ENCODE data around the gene HGD. TPM values are rescaled to one million over a fixed set of nuclear protein-coding genes. Genes with fewer than 3 reads are reported as not detected.

HGD gene
- total RNA-seq (2021; ENCODE audit: unreplicated experiment) (0.59 TPM), Bru-seq, nascent RNA (percentile 37 among the genes with signal in this experiment), BruChase-seq, experiment 1, labeled RNA remaining after a 6-hour chase (percentile 41 among the genes with signal in this experiment), BruChase-seq, experiment 2, labeled RNA remaining after a 2-hour chase (percentile 38 among the genes with signal in this experiment)
- 0.30 and 0.69 TPM in 2 replicates for polyA plus RNA-seq (2012)
- long read RNA-seq = 0 reads

DNA sequence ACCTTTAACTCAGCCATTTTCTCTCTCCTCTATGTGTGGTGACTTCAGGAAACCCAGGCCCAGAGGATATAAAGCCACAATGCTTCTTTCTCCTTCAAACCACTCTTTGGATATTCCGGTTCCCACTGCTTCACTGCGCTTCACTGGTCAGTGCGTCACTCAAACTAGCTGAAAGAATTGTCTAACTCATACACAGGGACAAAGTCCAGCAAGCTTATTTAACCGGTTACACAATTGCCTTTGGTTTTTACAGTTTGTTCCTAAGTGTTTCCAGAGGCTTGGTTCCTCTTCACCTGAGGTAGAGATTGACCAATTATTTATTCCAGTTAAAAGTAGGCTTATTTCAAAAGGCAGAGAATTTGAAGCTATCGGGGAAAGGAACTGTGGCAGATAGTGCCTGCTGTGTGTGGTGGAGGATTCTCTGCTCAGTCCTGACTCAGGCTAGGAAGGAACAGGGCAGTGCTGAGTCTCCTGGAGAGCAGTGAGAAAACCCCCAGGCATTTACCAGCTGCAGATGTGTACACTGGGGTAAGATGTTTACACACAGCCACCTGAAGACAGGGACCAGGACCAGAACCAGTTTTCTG, at the start of gene HGD:
TSS of gene HGD (minus strand) at position 145 of the 587 bp plus-strand sequence. CDS start at position 17, 128 bp downstream.
- no peaks in the 10 kb centered on the region for H3K9me2 ChIP-seq (ENCODE audit: insufficient read depth)
- no peak within 1 kb of the TSS for H3K27ac ChIP-seq (ENCODE audit: low read depth, low read length)
- no peaks in the 10 kb centered on the region for H3K36me3 ChIP-seq (ENCODE audit: control insufficient read depth in 1 of 2, insufficient read depth in 2 of 2, low read length in 2 of 2)
- H3K9ac ChIP-seq (ENCODE audit: low read length) = no peak within 1 kb of the TSS
- intact Hi-C loops (cut with micrococcal nuclease) = no loop called here
- no peak within 1 kb of the TSS for H2AFZ ChIP-seq (ENCODE audit: low read depth, low read length, poor library complexity, severe bottlenecking)
- H3K79me2 ChIP-seq (ENCODE audit: insufficient read depth, low read length) = no peaks in the 10 kb centered on the region
- ChIA-PET CTCF (no interaction called here), RAD21 (ENCODE audit: low non-redundant PET in 1 of 2, low total read pairs in 2 of 2, uncharacterized antibody in 2 of 2, unreplicated experiment in 2 of 2) (no interaction called here), POLR2A (no interaction called here)
- TF ChIP-seq, protein P1, sequence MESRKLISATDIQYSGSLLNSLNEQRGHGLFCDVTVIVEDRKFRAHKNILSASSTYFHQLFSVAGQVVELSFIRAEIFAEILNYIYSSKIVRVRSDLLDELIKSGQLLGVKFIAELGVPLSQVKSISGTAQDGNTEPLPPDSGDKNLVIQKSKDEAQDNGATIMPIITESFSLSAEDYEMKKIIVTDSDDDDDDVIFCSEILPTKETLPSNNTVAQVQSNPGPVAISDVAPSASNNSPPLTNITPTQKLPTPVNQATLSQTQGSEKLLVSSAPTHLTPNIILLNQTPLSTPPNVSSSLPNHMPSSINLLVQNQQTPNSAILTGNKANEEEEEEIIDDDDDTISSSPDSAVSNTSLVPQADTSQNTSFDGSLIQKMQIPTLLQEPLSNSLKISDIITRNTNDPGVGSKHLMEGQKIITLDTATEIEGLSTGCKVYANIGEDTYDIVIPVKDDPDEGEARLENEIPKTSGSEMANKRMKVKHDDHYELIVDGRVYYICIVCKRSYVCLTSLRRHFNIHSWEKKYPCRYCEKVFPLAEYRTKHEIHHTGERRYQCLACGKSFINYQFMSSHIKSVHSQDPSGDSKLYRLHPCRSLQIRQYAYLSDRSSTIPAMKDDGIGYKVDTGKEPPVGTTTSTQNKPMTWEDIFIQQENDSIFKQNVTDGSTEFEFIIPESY (IDR thresholded peaks at IDR 0.05; ENCODE audit: extremely low read depth, insufficient replicate concordance, low read length) = no peak
- no peak for TF ChIP-seq CEBPB (IDR thresholded peaks at IDR 0.05; ENCODE audit: low read depth)
- TF ChIP-seq RAD21 (IDR thresholded peaks at IDR 0.05; ENCODE audit: low read depth) = no peak
- no peak for TF ChIP-seq POLR2A (IDR thresholded peaks at IDR 0.05; ENCODE audit: borderline replicate concordance, extremely low read depth, insufficient read depth, insufficient read length)
- TF ChIP-seq TCF7L2 (IDR thresholded peaks at IDR 0.05; ENCODE audit: borderline replicate concordance, extremely low read depth, insufficient read depth, insufficient read length) = no peak
- no peak for TF ChIP-seq EGR1 (IDR thresholded peaks at IDR 0.05; ENCODE audit: low read depth)
- TF ChIP-seq ELF1 (IDR thresholded peaks at IDR 0.05; ENCODE audit: borderline replicate concordance, low read depth) = no peak
- TF ChIP-seq REST (IDR thresholded peaks at IDR 0.05; ENCODE audit: low read depth) = no peak
- TF ChIP-seq CBX3 (IDR thresholded peaks at IDR 0.05; ENCODE audit: low read depth) = no peak
- H3K4me3 ChIP-seq (replicated peaks in 1 of 2; ENCODE audit: low read depth in 1 of 2, low read length in 2 of 2) = no peak within 1 kb of the TSS
- H3K9me3 ChIP-seq (ENCODE audit: control insufficient read depth in 1 of 2, insufficient read depth in 1 of 2, low read depth in 1 of 2, low read length in 2 of 2) = 0 out of 4 replicates have a peak, but pooled peaks cover 0 to 3% of the 10 kb centered on the region in 2 experiments
- ATAC-seq (no peak), DNase-seq (ENCODE audit: low read depth, low spot score) (no peak)
- no peak within 1 kb of the TSS for H3K4me2 ChIP-seq (ENCODE audit: low read length)
- no TSS peak for BruUV-seq (replicated peaks)
- H3K27me3 ChIP-seq (ENCODE audit: insufficient read depth, low read length) = no peaks in the 10 kb centered on the region
- H3K4me1 ChIP-seq (ENCODE audit: control insufficient read depth in 1 of 2, insufficient read depth in 2 of 2, low read length in 2 of 2) = peaks cover 0 to 11% of the 10 kb centered on the region in 2 experiments; a peak in 3 of 4 replicates
- no peaks in the 10 kb centered on the region for H4K20me1 ChIP-seq (ENCODE audit: insufficient read depth)
